SK-N-SH (cell line): Measurements from ENCODE around the gene PEX10.

Source experiments
- CTCF ChIP-seq: fragments of 200-600 bp; sonication (generic); IDR thresholded peaks from 2 replicates; pipeline ENCODE4 v1.6.1; 2017; ENCODE audit warnings: antibody characterized with exemption, mild to moderate bottlenecking, moderate library complexity
- EP300 ChIP-seq, 2 experiments: IDR thresholded peaks; 2 replicates each; pipeline versions ENCODE4 v1.4.0 to v1.6.1; 2012; ENCODE audit warnings: borderline replicate concordance in 1 of 2, low read depth in 1 of 2, low read length in 1 of 2
- EZH2phosphoT487 ChIP-seq: fragments of 200-600 bp; sonication (generic); IDR thresholded peaks from 2 replicates; pipeline ENCODE4 v1.6.1; 2017; ENCODE audit warnings: low read depth, mixed run types, mild to moderate bottlenecking, antibody characterized with exemption, moderate library complexity, borderline replicate concordance
- NFIC ChIP-seq: IDR thresholded peaks from 2 replicates; pipeline ENCODE4 v1.4.0; 2012; ENCODE audit warnings: borderline replicate concordance

DNA sequence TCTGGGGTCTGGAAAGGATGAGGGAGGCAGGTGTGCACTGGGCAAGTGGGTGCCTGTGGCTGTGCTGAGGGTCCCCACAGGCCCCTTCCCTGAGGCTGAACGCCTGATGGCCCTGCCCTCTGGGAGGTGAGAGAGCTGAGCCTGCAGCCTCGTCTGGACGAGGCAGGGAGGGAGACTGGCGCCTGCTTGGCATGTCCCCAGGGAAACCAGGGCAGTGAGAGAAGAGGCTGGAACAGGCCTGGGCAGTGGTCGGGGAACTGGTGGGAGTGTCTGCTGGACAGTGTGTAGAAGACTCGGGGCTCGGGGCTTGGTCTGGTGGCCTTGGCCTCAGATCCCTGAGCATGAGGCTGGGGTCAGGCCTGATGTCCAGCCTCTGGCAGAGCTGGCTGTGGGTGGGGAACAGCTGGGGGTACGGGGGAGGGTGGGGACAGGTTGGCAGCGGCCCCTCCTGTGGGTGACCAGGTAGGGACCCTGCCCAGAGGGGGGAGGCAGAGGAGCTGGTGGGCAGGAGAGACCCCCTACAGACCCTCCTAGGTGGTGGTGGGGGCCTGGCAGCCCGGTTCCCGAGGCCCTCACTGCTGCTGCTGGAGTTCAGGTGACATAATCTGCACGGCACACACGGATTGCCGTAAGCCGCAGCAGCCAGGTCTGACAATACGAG lies 32.9 kb upstream of the PEX10 start:
- TF ChIP-seq EP300 (IDR thresholded peaks at IDR 0.05; ENCODE audit: borderline replicate concordance in 1 of 2, low read depth in 1 of 2, low read length in 1 of 2) (no peak), CTCF (no peak), NFIC (no peak), EZH2phosphoT487 (no peak)
